Measurements from ENCODE around the gene RPS5.

The RPS5 gene

DNA sequence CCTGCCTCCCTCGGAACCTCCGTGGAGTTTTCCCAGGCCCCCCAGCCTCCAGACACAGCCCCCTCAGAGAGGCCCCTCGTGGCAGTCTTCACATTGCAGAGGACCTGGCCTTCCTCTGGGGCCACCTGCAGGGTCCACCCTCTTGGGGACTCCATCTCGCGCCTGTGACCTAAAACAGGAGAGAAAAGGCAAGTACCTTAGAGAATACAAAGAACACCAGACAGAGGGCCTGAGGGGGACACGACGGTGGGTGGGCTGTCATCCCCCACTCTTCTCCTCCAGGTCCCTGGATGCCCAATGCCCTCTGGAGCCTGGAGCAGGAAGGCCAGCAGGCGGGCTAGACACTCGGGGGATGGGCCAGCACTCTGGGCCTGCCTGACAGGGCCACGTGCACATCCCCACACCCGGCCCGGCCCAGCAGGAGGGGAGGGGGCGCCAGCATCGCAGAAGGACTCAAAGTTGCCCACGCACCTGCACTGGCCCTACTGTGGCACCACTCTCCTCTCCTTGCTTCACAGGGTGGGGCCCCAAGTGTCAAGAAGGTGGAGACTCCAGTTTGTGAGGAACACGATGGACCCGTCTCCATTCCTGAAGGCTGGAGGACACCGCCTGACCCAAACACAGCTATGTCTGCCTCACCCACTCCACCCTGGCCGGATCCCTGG, 29.5 kb upstream of the RPS5 start:
- no peak for DNase-seq (ENCODE audit: low read depth, low spot score)
- in situ Hi-C loops (cut with HindIII; ENCODE audit: low sequenced_read_pairs): no loop called here

DNA sequence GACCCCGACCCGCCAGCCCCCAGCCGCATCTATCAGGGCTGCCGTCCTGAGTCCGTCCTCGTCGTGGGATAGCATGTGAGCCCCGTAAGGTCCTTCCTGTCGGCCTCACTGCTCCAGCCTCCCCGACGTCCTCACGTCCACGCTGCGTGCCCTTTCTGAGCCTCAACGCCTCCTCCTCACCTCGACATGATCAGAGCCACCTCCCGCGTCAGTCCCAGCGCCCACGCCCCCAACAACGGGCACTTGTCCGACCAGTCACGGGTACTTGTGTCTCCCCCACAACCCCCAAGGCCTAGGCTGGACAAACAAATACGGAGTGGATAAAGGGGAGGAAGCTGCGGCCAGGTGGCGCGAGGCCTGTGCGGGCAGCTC, 25.2 kb upstream of the RPS5 start:
- TF ChIP-seq, protein P1, sequence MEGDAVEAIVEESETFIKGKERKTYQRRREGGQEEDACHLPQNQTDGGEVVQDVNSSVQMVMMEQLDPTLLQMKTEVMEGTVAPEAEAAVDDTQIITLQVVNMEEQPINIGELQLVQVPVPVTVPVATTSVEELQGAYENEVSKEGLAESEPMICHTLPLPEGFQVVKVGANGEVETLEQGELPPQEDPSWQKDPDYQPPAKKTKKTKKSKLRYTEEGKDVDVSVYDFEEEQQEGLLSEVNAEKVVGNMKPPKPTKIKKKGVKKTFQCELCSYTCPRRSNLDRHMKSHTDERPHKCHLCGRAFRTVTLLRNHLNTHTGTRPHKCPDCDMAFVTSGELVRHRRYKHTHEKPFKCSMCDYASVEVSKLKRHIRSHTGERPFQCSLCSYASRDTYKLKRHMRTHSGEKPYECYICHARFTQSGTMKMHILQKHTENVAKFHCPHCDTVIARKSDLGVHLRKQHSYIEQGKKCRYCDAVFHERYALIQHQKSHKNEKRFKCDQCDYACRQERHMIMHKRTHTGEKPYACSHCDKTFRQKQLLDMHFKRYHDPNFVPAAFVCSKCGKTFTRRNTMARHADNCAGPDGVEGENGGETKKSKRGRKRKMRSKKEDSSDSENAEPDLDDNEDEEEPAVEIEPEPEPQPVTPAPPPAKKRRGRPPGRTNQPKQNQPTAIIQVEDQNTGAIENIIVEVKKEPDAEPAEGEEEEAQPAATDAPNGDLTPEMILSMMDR (IDR thresholded peaks at IDR 0.05; ENCODE audit: low read depth, low read length): no peak
- in situ Hi-C loops (cut with HindIII; ENCODE audit: low sequenced_read_pairs): no loop called here
- peak overlapping the region; percentile 73 for H3K4me3 ChIP-seq (ENCODE audit: low read depth, low read length)
- no peak for DNase-seq (ENCODE audit: low read depth, low spot score)

More for the DNA sequence above, 29.5 kb upstream of the RPS5 start:
- H3K4me3 ChIP-seq (ENCODE audit: low read depth, low read length): no peak overlapping the region
- TF ChIP-seq, protein P1 (IDR thresholded peaks at IDR 0.05; ENCODE audit: low read depth, low read length): no peak

DNA sequence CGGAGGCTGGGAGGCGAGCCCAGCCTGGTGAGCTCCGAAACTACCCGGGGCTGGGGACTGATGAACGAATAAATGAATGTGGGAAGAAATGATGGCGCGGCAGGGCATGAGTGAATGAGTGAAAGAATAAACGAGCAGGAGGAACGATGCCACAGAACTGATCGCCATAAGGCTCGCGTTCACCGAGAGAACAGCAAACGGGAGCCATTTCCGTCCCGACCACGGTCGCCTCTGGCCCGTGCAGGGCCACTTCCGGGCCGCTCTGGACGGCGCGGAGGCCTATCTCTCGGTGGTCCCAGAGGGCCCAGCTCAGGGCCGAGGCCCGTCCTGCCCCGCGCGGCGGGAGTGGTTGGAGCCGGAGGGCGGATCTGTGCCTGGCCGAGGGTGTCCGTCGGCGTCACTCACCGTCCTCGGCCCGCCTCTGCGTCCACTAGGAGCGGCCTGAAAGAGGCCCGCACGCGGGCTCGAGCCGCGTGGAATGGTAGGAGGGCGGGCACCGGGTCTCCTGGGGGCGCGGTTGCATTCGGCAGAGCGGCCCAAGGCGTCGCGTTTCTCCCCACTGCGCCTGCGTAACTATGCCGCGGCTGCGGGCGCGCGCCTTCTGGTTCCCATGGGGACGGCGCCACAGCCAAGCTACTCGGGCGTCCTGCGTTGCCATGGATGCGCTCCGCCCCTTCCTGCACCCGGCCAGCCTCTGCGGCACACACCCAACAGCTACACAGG, 24.6 kb upstream of the RPS5 start, which contains the start of gene ZNF497:
TSS of gene ZNF497 (minus strand) at position 480 of the 723 bp plus-strand sequence. CDS start 5,116 bp downstream, outside the sequence.
- DNase-seq (ENCODE audit: low read depth, low spot score): peak; percentile 97
- TF ChIP-seq, protein P1 (IDR thresholded peaks at IDR 0.05; ENCODE audit: low read depth, low read length): no peak
- peak within 1 kb of the TSS; percentile 73 for H3K4me3 ChIP-seq (ENCODE audit: low read depth, low read length)
- in situ Hi-C loops (cut with HindIII; ENCODE audit: low sequenced_read_pairs): no loop called here

DNA sequence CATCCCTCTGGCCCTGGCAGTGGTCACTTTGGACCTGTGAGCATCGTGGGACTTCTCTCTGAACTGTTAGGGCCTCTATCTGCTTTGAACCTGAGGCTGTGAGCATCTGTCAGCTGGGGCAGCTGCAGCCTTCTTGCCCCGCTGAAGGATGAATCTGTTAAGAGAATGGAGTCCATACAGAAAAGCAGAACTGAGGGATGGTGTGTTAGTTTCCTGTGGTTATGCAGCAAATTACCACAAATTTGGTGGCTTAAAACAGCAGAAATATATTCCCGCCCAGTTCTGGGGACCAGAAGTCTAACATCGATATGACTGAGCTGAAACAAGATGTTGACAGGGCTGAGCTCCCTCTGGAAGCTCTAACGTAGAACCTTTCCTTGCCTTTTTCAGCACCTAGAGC, 22.9 kb upstream of the RPS5 start:
- H3K4me3 ChIP-seq (ENCODE audit: low read depth, low read length): no peak overlapping the region
- in situ Hi-C loops (cut with HindIII; ENCODE audit: low sequenced_read_pairs): no loop called here
- TF ChIP-seq, protein P1 (IDR thresholded peaks at IDR 0.05; ENCODE audit: low read depth, low read length): no peak
- no peak for DNase-seq (ENCODE audit: low read depth, low spot score)

DNA sequence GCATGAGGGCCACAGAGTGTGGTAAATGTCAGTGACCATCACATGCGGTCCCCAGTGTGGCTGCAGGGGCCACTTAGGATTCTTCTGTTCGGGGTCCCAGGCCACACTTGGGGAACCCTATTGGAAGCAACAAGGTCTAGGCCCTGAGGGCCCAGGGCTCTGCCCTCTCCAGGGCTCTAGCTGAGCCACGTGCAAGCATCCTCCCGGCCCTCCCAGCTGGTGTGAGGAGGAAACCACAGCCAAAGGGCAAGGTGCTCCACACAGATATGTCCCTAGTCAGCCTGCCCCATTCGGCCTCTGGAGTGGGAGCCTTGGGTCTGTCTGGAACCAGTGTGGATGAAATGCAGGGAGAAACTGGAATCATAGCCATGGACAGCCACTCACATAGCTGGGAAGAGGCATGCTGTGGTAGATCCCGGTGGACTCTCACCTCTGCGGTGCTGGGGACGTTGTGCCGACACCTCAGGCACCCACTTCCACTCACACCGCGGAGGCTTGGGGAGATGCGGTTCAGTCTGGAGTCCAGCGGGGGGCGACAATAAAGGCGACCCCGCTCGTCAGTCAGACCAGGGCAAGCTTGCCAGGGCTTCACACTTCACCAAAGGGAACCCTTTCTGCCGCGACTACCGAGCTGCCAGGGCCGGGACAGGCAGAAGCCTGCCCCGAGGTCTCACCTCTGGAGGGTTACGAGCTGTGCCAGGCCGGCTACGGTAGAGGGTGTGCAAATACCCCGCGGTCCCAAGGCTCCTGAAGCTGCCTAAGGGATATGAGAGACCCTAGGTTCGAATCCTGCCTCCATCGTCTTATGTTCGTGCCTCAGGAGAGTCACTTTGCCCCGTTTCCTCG, 20.3 kb upstream of the RPS5 start:
- no peak for DNase-seq (ENCODE audit: low read depth, low spot score)
- TF ChIP-seq, protein P1 (IDR thresholded peaks at IDR 0.05; ENCODE audit: low read depth, low read length): no peak
- in situ Hi-C loops (cut with HindIII; ENCODE audit: low sequenced_read_pairs): no loop called here
- H3K4me3 ChIP-seq (ENCODE audit: low read depth, low read length): no peak overlapping the region

DNA sequence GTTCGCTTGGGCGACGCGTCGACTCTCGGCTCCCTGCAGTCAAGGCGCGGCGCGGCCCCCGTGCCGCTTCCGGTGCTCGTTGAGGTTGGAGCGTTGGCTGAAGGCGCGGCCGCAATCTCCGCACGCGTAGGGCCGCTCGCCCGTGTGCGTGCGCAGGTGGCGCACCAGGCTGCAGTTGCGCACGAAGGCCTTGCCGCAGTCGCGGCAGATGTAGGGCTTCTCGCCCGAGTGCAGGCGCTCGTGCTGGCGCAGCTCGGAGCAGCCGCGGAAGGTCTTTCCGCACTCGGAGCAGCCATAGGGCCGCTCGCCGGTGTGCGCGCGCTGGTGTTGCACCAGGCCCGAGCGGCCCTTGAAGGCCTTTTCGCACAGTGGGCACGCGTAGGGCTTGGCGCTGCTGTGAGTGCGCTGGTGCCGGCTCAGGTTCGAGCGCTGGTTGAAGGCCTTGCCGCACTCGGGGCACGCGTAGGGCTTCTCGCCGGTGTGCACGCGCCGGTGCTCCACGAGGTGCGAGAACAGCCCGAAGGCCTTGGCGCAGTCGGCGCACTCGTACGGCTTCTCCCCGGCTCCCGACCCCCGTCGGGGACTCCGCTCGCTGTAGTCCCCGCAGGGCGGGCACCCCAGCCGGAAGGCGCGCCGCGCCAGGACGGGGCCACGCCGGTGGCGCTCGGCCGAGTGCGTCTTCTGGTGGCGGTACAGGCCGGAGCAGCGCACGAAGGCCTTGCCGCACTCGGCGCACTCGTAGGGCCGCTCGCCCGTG, 19.2 kb upstream of the RPS5 start:
- TF ChIP-seq, protein P1 (IDR thresholded peaks at IDR 0.05; ENCODE audit: low read depth, low read length): no peak
- in situ Hi-C loops (cut with HindIII; ENCODE audit: low sequenced_read_pairs): no loop called here
- DNase-seq (ENCODE audit: low read depth, low spot score): no peak
- H3K4me3 ChIP-seq (ENCODE audit: low read depth, low read length): no peak overlapping the region

Data from astrocyte of the spinal cord (primary cell).